ENCODE measurements around the gene ESYT1.

Gene ESYT1

DNA sequence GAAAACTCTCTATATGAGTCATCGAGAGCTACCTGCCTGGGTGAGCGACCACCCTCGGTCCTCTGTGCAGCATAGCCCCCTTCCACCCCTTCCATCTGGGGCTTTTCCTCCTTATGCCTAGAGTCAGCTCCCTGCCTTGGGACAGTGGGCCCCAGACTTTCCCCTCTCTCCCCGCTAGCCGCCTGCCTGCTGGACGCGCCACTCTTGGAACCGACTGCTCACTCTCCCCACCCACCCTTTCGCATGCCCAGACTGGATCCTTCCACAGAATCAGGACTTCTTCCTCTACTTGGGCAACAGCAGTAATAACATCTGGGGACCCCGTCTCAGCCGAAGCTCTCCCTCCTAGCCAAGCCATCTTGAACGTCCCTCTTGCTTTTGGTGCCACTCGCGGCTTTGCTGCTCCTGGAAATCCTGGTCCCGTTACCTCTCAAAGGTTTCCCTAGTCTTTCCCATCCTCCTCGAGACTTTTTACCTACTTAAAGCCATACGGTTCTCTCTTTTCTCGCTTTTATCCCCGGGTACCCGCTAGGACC, 671 bp downstream of the ESYT1 start:
- TF ChIP-seq, protein P1, sequence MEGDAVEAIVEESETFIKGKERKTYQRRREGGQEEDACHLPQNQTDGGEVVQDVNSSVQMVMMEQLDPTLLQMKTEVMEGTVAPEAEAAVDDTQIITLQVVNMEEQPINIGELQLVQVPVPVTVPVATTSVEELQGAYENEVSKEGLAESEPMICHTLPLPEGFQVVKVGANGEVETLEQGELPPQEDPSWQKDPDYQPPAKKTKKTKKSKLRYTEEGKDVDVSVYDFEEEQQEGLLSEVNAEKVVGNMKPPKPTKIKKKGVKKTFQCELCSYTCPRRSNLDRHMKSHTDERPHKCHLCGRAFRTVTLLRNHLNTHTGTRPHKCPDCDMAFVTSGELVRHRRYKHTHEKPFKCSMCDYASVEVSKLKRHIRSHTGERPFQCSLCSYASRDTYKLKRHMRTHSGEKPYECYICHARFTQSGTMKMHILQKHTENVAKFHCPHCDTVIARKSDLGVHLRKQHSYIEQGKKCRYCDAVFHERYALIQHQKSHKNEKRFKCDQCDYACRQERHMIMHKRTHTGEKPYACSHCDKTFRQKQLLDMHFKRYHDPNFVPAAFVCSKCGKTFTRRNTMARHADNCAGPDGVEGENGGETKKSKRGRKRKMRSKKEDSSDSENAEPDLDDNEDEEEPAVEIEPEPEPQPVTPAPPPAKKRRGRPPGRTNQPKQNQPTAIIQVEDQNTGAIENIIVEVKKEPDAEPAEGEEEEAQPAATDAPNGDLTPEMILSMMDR (conservative IDR thresholded peaks at IDR 0.05; ENCODE audit: low read depth, low read length), result no peak
- peak overlapping the region; percentile 70 for H3K4me3 ChIP-seq (ENCODE audit: low read depth, low read length)
- DNase-seq (ENCODE audit: low read depth), result peak; percentile 31

DNA sequence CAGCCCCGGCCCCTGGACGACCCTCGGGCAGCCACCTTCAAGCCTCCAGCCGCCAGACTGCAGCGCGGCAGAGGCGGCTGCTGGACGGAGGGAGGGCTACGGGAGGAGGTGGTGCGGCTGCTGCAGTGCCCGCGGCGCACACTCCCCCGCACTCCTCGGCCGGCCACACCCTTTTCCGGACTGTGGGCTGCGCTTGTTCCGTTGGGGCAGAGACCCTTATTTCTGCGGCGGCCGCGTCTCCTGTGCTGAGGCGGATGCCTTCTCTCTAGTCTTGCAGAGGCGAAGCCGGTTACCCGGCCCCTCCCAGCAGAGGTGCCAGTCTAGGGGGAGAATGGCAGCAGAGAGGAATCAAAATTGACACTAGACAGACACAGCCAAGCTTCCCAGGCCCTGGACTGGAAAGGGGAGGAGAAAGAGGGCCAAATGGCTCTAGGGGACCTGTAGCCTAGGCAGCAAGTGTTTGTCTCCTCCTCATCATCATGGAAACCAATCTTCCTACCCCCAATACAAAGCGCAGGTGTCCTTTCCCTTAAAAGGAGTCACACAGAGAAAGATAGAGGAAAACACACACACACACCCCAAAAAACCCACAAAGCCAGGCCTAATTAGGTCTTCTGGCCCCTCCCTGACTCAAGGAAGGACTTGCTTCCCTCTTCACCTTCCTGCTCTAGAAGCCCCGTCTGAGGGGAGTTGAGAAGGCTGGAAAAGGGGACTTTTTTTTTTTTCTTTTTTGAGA, 1.3 kb downstream of the ESYT1 start:
- DNase-seq (ENCODE audit: low read depth), result no peak
- H3K4me3 ChIP-seq (ENCODE audit: low read depth, low read length), result peak overlapping the region; percentile 70
- TF ChIP-seq, protein P1 (conservative IDR thresholded peaks at IDR 0.05; ENCODE audit: low read depth, low read length), result no peak

- peak overlapping the region; percentile 70 for H3K4me3 ChIP-seq (ENCODE audit: low read depth, low read length)
- TF ChIP-seq, protein P1 (conservative IDR thresholded peaks at IDR 0.05; ENCODE audit: low read depth, low read length), result no peak
- DNase-seq (ENCODE audit: low read depth), result no peak
These were observed 2.0 kb downstream of the ESYT1 start for GRCh38 chr12:56129942-56130495.

GRCh38 chr12:56130876-56131275, 2.8 kb downstream of the ESYT1 start:
- no peak overlapping the region for H3K4me3 ChIP-seq (ENCODE audit: low read depth, low read length)
- TF ChIP-seq, protein P1 (conservative IDR thresholded peaks at IDR 0.05; ENCODE audit: low read depth, low read length), result no peak
- DNase-seq (ENCODE audit: low read depth), result no peak

GRCh38 chr12:56134897-56135296, 6.8 kb downstream of the ESYT1 start:
- TF ChIP-seq, protein P1 (conservative IDR thresholded peaks at IDR 0.05; ENCODE audit: low read depth, low read length), result no peak
- DNase-seq (ENCODE audit: low read depth), result no peak
- H3K4me3 ChIP-seq (ENCODE audit: low read depth, low read length), result no peak overlapping the region

DNA sequence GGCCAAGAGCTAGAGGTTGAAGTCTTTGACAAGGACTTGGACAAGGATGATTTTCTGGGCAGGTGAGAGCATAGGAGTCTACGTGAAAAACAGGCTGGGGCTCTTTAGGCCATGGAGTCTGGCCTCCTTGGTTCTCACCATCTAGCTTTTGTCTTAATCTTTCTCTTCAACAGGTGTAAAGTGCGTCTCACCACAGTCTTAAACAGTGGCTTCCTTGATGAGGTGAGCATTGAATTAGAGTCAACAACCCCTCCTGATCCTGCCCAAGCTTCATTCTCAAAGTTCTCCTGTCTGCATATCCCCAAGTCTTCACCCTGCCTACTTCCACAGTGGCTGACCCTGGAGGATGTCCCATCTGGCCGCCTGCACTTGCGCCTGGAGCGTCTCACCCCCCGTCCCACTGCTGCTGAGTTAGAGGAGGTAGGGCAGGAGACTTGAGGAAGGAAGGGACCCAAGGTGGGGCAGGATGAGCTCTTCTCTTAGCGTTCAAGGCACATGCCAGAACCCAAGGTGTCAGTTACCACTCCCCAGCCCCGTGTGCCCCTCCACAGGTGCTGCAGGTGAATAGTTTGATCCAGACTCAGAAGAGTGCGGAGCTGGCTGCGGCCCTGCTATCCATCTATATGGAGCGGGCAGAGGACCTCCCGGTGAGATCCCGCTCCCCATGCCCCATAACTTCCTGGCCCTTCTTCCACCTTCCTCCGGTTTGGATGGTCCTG, 9.9 kb downstream of the ESYT1 start:
- TF ChIP-seq, protein P1 (conservative IDR thresholded peaks at IDR 0.05; ENCODE audit: low read depth, low read length), result no peak
- H3K4me3 ChIP-seq (ENCODE audit: low read depth, low read length), result no peak overlapping the region
- DNase-seq (ENCODE audit: low read depth), result no peak
